GM23248 (cell line): ENCODE results near the gene GREB1. TPM values are rescaled to one million over a fixed set of nuclear protein-coding genes. Genes with fewer than 3 reads are reported as not detected.

Experiments
- DNase-seq: peaks from one replicate; pipeline ENCODE4 v3.0.0-alpha.2; 2015
- H2AFZ ChIP-seq: fragments of 200-600 bp; sonication (generic); 2 replicates; pipeline ENCODE4 v1.6.1; 2016; ENCODE audit warnings: antibody characterized with exemption
- H3F3A ChIP-seq: fragments of 200-600 bp; sonication (generic); 2 replicates; pipeline ENCODE4 v1.6.1; 2016; ENCODE audit warnings: mild to moderate bottlenecking, antibody characterized with exemption, mixed run types; ENCODE audit not compliant: insufficient read depth
- H3K27ac ChIP-seq: fragments of 200-600 bp; sonication (generic); 2 replicates; pipeline ENCODE4 v1.5.1; 2016; ENCODE audit warnings: mild to moderate bottlenecking
- H3K27me3 ChIP-seq: fragments of 200-600 bp; sonication (generic); replicated peaks from 2 replicates; pipeline ENCODE4 v1.6.1; 2016; ENCODE audit warnings: mild to moderate bottlenecking; ENCODE audit not compliant: insufficient read depth
- H3K36me3 ChIP-seq: fragments of 200-600 bp; sonication (generic); 2 replicates; pipeline ENCODE4 v1.6.1; 2016; ENCODE audit warnings: low read depth, mild to moderate bottlenecking
- H3K4me1 ChIP-seq: fragments of 200-600 bp; sonication (generic); 2 replicates; pipeline ENCODE4 v1.6.1; 2016; ENCODE audit warnings: mild to moderate bottlenecking; ENCODE audit not compliant: insufficient read depth
- H3K4me2 ChIP-seq: fragments of 200-600 bp; sonication (generic); one replicate; pipeline ENCODE4 v1.6.1; 2016; ENCODE audit warnings: mild to moderate bottlenecking; ENCODE audit not compliant: unreplicated experiment
- H3K4me3 ChIP-seq: fragments of 200-600 bp; sonication (generic); 2 replicates; pipeline ENCODE4 v1.5.1; 2016; ENCODE audit warnings: mild to moderate bottlenecking
- H3K79me2 ChIP-seq: fragments of 200-600 bp; sonication (generic); 2 replicates; pipeline ENCODE4 v1.6.1; 2016; ENCODE audit warnings: mild to moderate bottlenecking; ENCODE audit not compliant: insufficient read depth
- H3K9ac ChIP-seq: fragments of 200-600 bp; sonication (generic); 2 replicates; pipeline ENCODE4 v1.6.1; 2016; ENCODE audit warnings: mild to moderate bottlenecking
- H3K9me2 ChIP-seq: fragments of 200-600 bp; sonication (generic); 2 replicates; pipeline ENCODE4 v1.6.1; 2016; ENCODE audit warnings: mixed run types, mild to moderate bottlenecking, moderate library complexity; ENCODE audit not compliant: insufficient read depth
- H3K9me3 ChIP-seq: fragments of 200-600 bp; sonication (generic); one replicate; pipeline ENCODE4 v1.6.1; 2017; ENCODE audit warnings: low read depth
- H4K20me1 ChIP-seq: fragments of 200-600 bp; sonication (generic); 2 replicates; pipeline ENCODE4 v1.6.0; 2016; ENCODE audit not compliant: insufficient read depth
- EZH2 ChIP-seq: fragments of 200-600 bp; sonication (generic); IDR thresholded peaks from 2 replicates; pipeline ENCODE4 v1.6.1; 2018; ENCODE audit warnings: antibody characterized with exemption, mild to moderate bottlenecking; ENCODE audit not compliant: insufficient read depth, poor library complexity, severe bottlenecking
- EZH2phosphoT487 ChIP-seq: fragments of 200-600 bp; sonication (generic); IDR thresholded peaks from 2 replicates; pipeline ENCODE4 v1.6.1; 2018; ENCODE audit warnings: antibody characterized with exemption, moderate library complexity, mild to moderate bottlenecking, low read depth; ENCODE audit not compliant: insufficient read depth
- WGBS, 2 experiments: methylation state at CpG; one replicate each; pipeline ENCODE4 v1.1.6; 2015 to 2017; ENCODE audit warnings: low lambda C conversion rate in 2 of 2, low coverage in 1 of 2; ENCODE audit errors: missing lambda C conversion rate in 2 of 2; 5-methylcytosine and 5-hydroxymethylcytosine counted together
- in situ Hi-C: fragments of 300-500 bp; cut with MboI; formaldehyde crosslinking; loops from 2 replicates; pipeline ENCODE4 v1.15.0; 2020
- polyA plus RNA-seq: library from polyadenylated mRNA; unstranded; fragments of >200 nt; fragmentation: Nextera tagmentation; extraction: Ambion mirVana; gene quantifications from 2 replicates; pipeline ENCODE4 v1.2.1, GENCODE V29; 2016
- total RNA-seq: library from RNA; depleted of rRNA; stranded (reverse); fragments of >200 nt; shearing (Covaris generic); gene quantifications from 2 replicates; pipeline ENCODE4 v1.2.3, GENCODE V29; 2014

The GREB1 gene
- total and polyA plus RNA-seq, 2 experiments from 2014 or later, result not detected

DNA sequence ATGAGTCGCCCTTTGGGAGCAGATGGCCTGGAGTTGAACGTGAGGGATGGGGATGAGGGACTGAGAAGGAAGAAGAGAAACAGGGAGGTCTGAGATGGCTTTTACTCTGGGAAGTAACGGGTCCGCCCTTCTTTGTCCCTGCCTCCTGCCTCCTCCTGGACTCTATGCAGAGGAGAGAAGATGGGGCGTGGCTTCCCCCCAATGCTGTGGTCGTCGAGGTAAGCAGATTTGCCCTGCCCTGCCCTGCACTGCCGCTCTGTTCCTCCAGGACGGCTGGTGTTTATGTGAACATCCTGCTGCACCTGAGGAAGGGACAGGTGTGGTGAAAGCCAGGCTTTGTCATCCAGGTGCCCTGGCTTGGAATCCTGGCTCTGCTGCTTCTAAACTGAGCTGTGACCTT is 149.6 kb downstream of the GREB1 start:
- no peak for TF ChIP-seq EZH2
- TF ChIP-seq EZH2phosphoT487, result no peak
- no peaks in the 10 kb centered on the region for H4K20me1 ChIP-seq
- no peaks in the 10 kb centered on the region for H3F3A ChIP-seq
- no peak for DNase-seq
- no peak overlapping the region for H3K27ac ChIP-seq
- H3K27me3 ChIP-seq, result peaks cover 19% of the 10 kb centered on the region
- no peak overlapping the region for H3K4me3 ChIP-seq
- in situ Hi-C loops, result no loop called here
- H3K4me2 ChIP-seq, result no peak overlapping the region
- 0 out of 2 replicates have a peak, but pooled peaks cover under 1% of the 10 kb centered on the region for H3K4me1 ChIP-seq
- no peaks in the 10 kb centered on the region for H3K79me2 ChIP-seq
- H3K9ac ChIP-seq, result no peak overlapping the region
- H3K9me2 ChIP-seq, result no peaks in the 10 kb centered on the region
- 23 to 26% methylated on average over 8 to 9 of the region's 9 CpGs for WGBS, 2 experiments
- no peaks in the 10 kb centered on the region for H3K36me3 ChIP-seq
- H3K9me3 ChIP-seq, result no peaks in the 10 kb centered on the region
- no peak overlapping the region for H2AFZ ChIP-seq

- Histone ChIP-seq H3K4me2 (no peak overlapping the region), H3K79me2 (no peaks in the 10 kb centered on the region), H4K20me1 (no peaks in the 10 kb centered on the region), H3F3A (peaks cover 5% of the 10 kb centered on the region), H2AFZ (no peak overlapping the region), H3K9me3 (no peaks in the 10 kb centered on the region), H3K9ac (no peak overlapping the region), H3K4me1 (0 out of 2 replicates have a peak, but pooled peaks cover 5% of the 10 kb centered on the region), H3K4me3 (no peak overlapping the region), H3K27me3 (peaks cover 18% of the 10 kb centered on the region), H3K36me3 (no peaks in the 10 kb centered on the region), H3K9me2 (no peaks in the 10 kb centered on the region), H3K27ac (no peak overlapping the region)
- DNase-seq, result no peak
- 47 to 60% methylated on average over 4 of the region's 4 CpGs for WGBS, 2 experiments
- in situ Hi-C loops, result no loop called here
- TF ChIP-seq EZH2, result no peak
- TF ChIP-seq EZH2phosphoT487, result no peak
Observed at GRCh38 chr2:11683966-11684365, 150.1 kb downstream of the GREB1 start.

- no peak overlapping the region for H2AFZ ChIP-seq
- no peaks in the 10 kb centered on the region for H3K36me3 ChIP-seq
- no peak for DNase-seq
- no peaks in the 10 kb centered on the region for H3K79me2 ChIP-seq
- H3K9me2 ChIP-seq, result no peaks in the 10 kb centered on the region
- TF ChIP-seq EZH2phosphoT487 (no peak), EZH2 (no peak)
- H3K4me2 ChIP-seq, result no peak overlapping the region
- H3K27ac ChIP-seq, result no peak overlapping the region
- in situ Hi-C loops, result no loop called here
- H3K4me3 ChIP-seq, result no peak overlapping the region
- H3K9me3 ChIP-seq, result no peaks in the 10 kb centered on the region
- no peaks in the 10 kb centered on the region for H4K20me1 ChIP-seq
- 58 to 64% methylated on average over 12 of the region's 12 CpGs for WGBS, 2 experiments
- peaks cover 7% of the 10 kb centered on the region for H3F3A ChIP-seq
- no peak overlapping the region for H3K9ac ChIP-seq
- H3K4me1 ChIP-seq, result 0 out of 2 replicates have a peak, but pooled peaks cover 6% of the 10 kb centered on the region
- H3K27me3 ChIP-seq, result peaks cover 18% of the 10 kb centered on the region; the same call in 1 of the 2 replicates
Observed at GRCh38 chr2:11684894-11685460, 151.1 kb downstream of the GREB1 start.

DNA sequence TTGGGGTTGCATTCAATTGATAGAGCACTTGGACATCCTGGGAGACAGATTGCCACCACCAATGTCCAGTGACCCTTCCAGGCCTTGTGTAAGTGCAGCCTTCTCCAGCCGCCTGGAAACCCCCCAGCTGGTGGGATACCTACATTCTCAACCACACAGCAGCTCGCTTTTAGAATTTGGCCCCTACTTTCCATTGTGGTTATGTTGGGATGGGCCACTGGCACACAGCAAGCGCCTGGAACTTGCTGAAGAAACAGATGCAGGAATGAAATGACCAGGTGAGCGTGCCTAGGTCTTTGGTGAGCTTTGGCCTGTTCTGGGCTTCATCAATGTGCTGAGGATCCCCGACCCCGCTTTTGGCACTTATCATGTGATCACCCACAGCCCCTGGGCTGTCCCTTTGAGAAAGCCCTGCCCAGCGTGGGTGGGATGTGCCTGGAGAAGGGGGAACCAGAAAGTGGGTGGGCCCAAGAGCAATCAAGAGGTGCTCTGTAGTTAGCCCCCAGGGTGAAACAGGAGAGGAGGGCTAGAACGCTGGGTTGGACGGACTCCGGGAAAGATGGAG is 152.1 kb downstream of the GREB1 start:
- Histone ChIP-seq H3K4me2 (no peak overlapping the region), H3F3A (peaks cover 7% of the 10 kb centered on the region), H4K20me1 (no peaks in the 10 kb centered on the region), H3K36me3 (no peaks in the 10 kb centered on the region), H3K27me3 (peaks cover 18% of the 10 kb centered on the region; the same call in 1 of the 2 replicates), H3K9ac (no peak overlapping the region), H3K79me2 (no peaks in the 10 kb centered on the region), H3K4me1 (0 out of 2 replicates have a peak, but pooled peaks cover 6% of the 10 kb centered on the region), H2AFZ (no peak overlapping the region), H3K9me3 (no peaks in the 10 kb centered on the region), H3K27ac (no peak overlapping the region), H3K4me3 (no peak overlapping the region), H3K9me2 (no peaks in the 10 kb centered on the region)
- DNase-seq, result no peak
- 81 to 83% methylated on average over 10 of the region's 10 CpGs for WGBS, 2 experiments
- in situ Hi-C loops, result no loop called here
- TF ChIP-seq EZH2phosphoT487 (no peak), EZH2 (no peak)
